Activated naive CD8-positive, alpha-beta T cell treated with anti-CD3 and anti-CD28 coated beads, Interleukin-2, amount 10 ng/mL, durations not matched to agents 7 days and 5 days (primary cell): ENCODE data around the gene TBC1D5. TPM values are rescaled to one million over a fixed set of nuclear protein-coding genes. Genes with fewer than 3 reads are reported as not detected.
"Not testable (repeated sequence)": the region's sequence is repeated elsewhere in the genome, so short reads cannot be mapped to it uniquely, and the experiment has no call there.

Experiments
- ATAC-seq: fragments of 150-1000 bp; cut with Tn5 transposase; one replicate; pipeline ENCODE4 v1.10.0; 2021; ENCODE audit warnings: low read depth, moderate library complexity
- POLR2A ChIA-PET: fragments of 350-600 bp; sonication (Branson Sonifier 250); formaldehyde crosslinking; loops from one replicate; lab custom pipeline; 2021; ENCODE audit warnings: antibody characterized with exemption; lab: Charles Lee
- DNase-seq: peaks from one replicate; pipeline ENCODE4 v3.0.0; 2021
- H3K27ac Mint-ChIP-seq: one replicate; pipeline ENCODE4 v1.8.0; 2022; ENCODE audit warnings: mild to moderate bottlenecking, mixed read lengths
- H3K27me3 Mint-ChIP-seq: one replicate; pipeline ENCODE4 v1.8.0; 2022; ENCODE audit warnings: mild to moderate bottlenecking, moderate library complexity, mixed read lengths
- H3K36me3 Mint-ChIP-seq: one replicate; pipeline ENCODE4 v1.8.0; 2021; ENCODE audit warnings: mild to moderate bottlenecking, mixed read lengths
- H3K4me1 Mint-ChIP-seq: one replicate; pipeline ENCODE4 v1.8.0; 2021; ENCODE audit warnings: mixed read lengths
- H3K4me3 Mint-ChIP-seq: one replicate; pipeline ENCODE4 v1.8.0; 2022; ENCODE audit warnings: mild to moderate bottlenecking, moderate library complexity, mixed read lengths
- H3K9me3 Mint-ChIP-seq: one replicate; pipeline ENCODE4 v1.8.0; 2021; ENCODE audit warnings: mixed read lengths
- total RNA-seq, 2 experiments: library from RNA; stranded (reverse); gene quantifications; one replicate each; pipeline ENCODE4 v1.2.3, GENCODE V29; 2021

TBC1D5 gene
- total RNA-seq, 2 experiments from 2014 or later = 57.3 to 60.9 TPM

- no peak for ATAC-seq
- no peaks in the 10 kb centered on the region for H3K27me3 Mint-ChIP-seq
- H3K4me1 Mint-ChIP-seq = no peaks in the 10 kb centered on the region
- no peak overlapping the region for H3K27ac Mint-ChIP-seq
- H3K4me3 Mint-ChIP-seq = no peak overlapping the region
- peaks cover 36% of the 10 kb centered on the region for H3K36me3 Mint-ChIP-seq
- H3K9me3 Mint-ChIP-seq = peaks cover 2% of the 10 kb centered on the region
- POLR2A ChIA-PET = no interaction called here
- no peak for DNase-seq
Measured at GRCh38 chr3:17394541-17395155, 347.8 kb downstream of the TBC1D5 start.

- ATAC-seq, H3K4me1 Mint-ChIP-seq, H3K27me3 Mint-ChIP-seq, DNase-seq, POLR2A ChIA-PET, H3K4me3 Mint-ChIP-seq, H3K27ac Mint-ChIP-seq, H3K9me3 Mint-ChIP-seq: not testable (repeated sequence)
- peaks cover 40% of the 10 kb centered on the region for H3K36me3 Mint-ChIP-seq
Measured at GRCh38 chr3:17392516-17392915, 349.9 kb downstream of the TBC1D5 start.

GRCh38 chr3:17390785-17391184, 351.6 kb downstream of the TBC1D5 start:
- Mint-ChIP-seq H3K36me3 (peaks cover 37% of the 10 kb centered on the region), H3K9me3 (peaks cover 2% of the 10 kb centered on the region), H3K4me1 (no peaks in the 10 kb centered on the region), H3K4me3 (no peak overlapping the region), H3K27ac (no peak overlapping the region), H3K27me3 (no peaks in the 10 kb centered on the region)
- POLR2A ChIA-PET = no interaction called here
- DNase-seq (no peak), ATAC-seq (no peak)

DNA sequence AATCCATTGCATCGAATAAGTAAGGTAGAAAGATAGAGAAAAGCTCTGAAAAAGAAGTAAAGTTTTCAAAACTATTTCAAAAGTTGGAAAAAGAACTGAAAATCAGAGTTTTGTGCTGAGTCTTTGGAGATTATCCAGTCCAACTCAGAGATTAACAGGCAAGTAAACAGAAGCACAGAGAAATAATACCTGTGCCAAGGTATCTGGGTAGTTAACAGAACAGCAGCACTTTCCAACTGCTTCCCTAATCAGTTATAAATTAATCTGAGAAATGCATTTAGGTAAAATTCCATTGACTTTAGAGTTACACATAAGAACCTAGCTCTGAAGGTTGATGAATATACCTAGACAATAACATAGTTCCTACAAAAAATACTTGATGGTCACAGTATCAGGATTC, 355.3 kb downstream of the TBC1D5 start:
- POLR2A ChIA-PET = no interaction called here
- H3K27me3 Mint-ChIP-seq = no peaks in the 10 kb centered on the region
- H3K36me3 Mint-ChIP-seq = peaks cover 20% of the 10 kb centered on the region
- no peaks in the 10 kb centered on the region for H3K9me3 Mint-ChIP-seq
- no peak for DNase-seq
- H3K4me1 Mint-ChIP-seq = no peaks in the 10 kb centered on the region
- ATAC-seq = no peak
- no peak overlapping the region for H3K27ac Mint-ChIP-seq
- no peak overlapping the region for H3K4me3 Mint-ChIP-seq

GRCh38 chr3:17386432-17386831, 356.0 kb downstream of the TBC1D5 start:
- POLR2A ChIA-PET = no interaction called here
- DNase-seq (no peak), ATAC-seq (no peak)
- peaks cover 16% of the 10 kb centered on the region for H3K36me3 Mint-ChIP-seq
- H3K4me3 Mint-ChIP-seq = no peak overlapping the region
- no peaks in the 10 kb centered on the region for H3K4me1 Mint-ChIP-seq
- H3K27ac Mint-ChIP-seq = no peak overlapping the region
- no peaks in the 10 kb centered on the region for H3K9me3 Mint-ChIP-seq
- H3K27me3 Mint-ChIP-seq = no peaks in the 10 kb centered on the region

- no peak overlapping the region for H3K27ac Mint-ChIP-seq
- H3K4me3 Mint-ChIP-seq = no peak overlapping the region
- no peaks in the 10 kb centered on the region for H3K9me3 Mint-ChIP-seq
- no peaks in the 10 kb centered on the region for H3K27me3 Mint-ChIP-seq
- H3K4me1 Mint-ChIP-seq = no peaks in the 10 kb centered on the region
- POLR2A ChIA-PET = no interaction called here
- ATAC-seq (no peak), DNase-seq (no peak)
- peaks cover 6% of the 10 kb centered on the region for H3K36me3 Mint-ChIP-seq
Measured at GRCh38 chr3:17384567-17385296, 357.7 kb downstream of the TBC1D5 start.

GRCh38 chr3:17373304-17373703, 369.1 kb downstream of the TBC1D5 start:
- Mint-ChIP-seq H3K27ac (no peak overlapping the region), H3K4me3 (no peak overlapping the region), H3K9me3 (no peaks in the 10 kb centered on the region), H3K27me3 (no peaks in the 10 kb centered on the region), H3K36me3 (peaks cover 15% of the 10 kb centered on the region), H3K4me1 (peaks cover 3% of the 10 kb centered on the region)
- DNase-seq (no peak), ATAC-seq (no peak)
- POLR2A ChIA-PET = no interaction called here

- H3K4me3 Mint-ChIP-seq = no peak overlapping the region
- no peak overlapping the region for H3K27ac Mint-ChIP-seq
- ATAC-seq (no peak), DNase-seq (no peak)
- POLR2A ChIA-PET = no interaction called here
- no peaks in the 10 kb centered on the region for H3K9me3 Mint-ChIP-seq
- H3K36me3 Mint-ChIP-seq = peaks cover 15% of the 10 kb centered on the region
- no peaks in the 10 kb centered on the region for H3K27me3 Mint-ChIP-seq
- H3K4me1 Mint-ChIP-seq = peaks cover 3% of the 10 kb centered on the region
Measured at GRCh38 chr3:17372362-17373210, 369.8 kb downstream of the TBC1D5 start.

DNA sequence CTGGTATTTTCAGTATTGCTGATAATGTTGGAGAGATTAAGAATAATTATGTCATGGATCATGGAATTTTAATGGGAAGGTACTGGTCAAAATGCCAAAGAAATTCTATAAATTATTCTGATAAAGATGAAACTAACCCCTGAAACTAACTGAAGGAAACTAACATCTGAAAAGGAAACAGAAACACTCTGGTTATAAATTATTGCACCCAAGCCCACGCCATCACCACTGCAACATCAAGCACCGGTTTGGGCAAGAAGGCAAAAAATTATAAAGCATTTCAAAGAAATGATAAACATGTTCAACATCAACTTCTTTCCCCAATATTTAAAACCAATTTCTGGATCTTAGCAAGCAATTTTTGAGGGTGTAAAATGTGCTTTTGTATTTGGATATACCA, 372.5 kb downstream of the TBC1D5 start:
- H3K27me3 Mint-ChIP-seq = no peaks in the 10 kb centered on the region
- DNase-seq (no peak), ATAC-seq (no peak)
- no peaks in the 10 kb centered on the region for H3K9me3 Mint-ChIP-seq
- peaks cover 3% of the 10 kb centered on the region for H3K4me1 Mint-ChIP-seq
- no peak overlapping the region for H3K4me3 Mint-ChIP-seq
- POLR2A ChIA-PET = no interaction called here
- peaks cover 12% of the 10 kb centered on the region for H3K36me3 Mint-ChIP-seq
- H3K27ac Mint-ChIP-seq = no peak overlapping the region

DNA sequence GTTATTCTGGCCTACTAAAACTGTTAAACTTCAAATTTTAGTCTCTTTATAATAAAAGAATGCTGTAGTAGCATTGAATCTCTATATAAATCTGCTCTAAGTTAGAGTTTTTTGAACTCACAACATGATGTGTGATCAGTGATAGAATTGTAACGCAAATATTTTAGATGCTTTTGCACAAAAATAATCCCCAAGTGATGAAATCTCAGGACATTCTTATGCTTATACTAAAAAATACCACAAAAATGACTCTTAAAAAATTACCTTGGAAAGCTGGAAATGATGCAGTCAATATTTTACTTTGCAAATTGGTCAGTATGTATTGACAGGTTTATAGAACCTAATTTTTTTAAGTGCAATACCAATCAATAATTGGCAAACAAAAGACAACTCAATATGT, 375.3 kb downstream of the TBC1D5 start:
- POLR2A ChIA-PET = no interaction called here
- DNase-seq (no peak), ATAC-seq (no peak)
- Mint-ChIP-seq H3K4me3 (no peak overlapping the region), H3K27me3 (no peaks in the 10 kb centered on the region), H3K4me1 (peaks cover 3% of the 10 kb centered on the region), H3K9me3 (no peaks in the 10 kb centered on the region), H3K27ac (no peak overlapping the region), H3K36me3 (peaks cover 18% of the 10 kb centered on the region)

- no peaks in the 10 kb centered on the region for H3K27me3 Mint-ChIP-seq
- ATAC-seq (no peak), DNase-seq (no peak)
- no peaks in the 10 kb centered on the region for H3K4me1 Mint-ChIP-seq
- H3K4me3 Mint-ChIP-seq = no peak overlapping the region
- H3K9me3 Mint-ChIP-seq = no peaks in the 10 kb centered on the region
- H3K36me3 Mint-ChIP-seq = peaks cover 8% of the 10 kb centered on the region
- H3K27ac Mint-ChIP-seq = no peak overlapping the region
- POLR2A ChIA-PET = interaction anchor here (0.6 kb wide), 1 partner anchor 44 kb away, joined by 3 read pairs; no protein-coding TSS in a partner anchor
Measured at GRCh38 chr3:17360991-17361390, 381.4 kb downstream of the TBC1D5 start.

DNA sequence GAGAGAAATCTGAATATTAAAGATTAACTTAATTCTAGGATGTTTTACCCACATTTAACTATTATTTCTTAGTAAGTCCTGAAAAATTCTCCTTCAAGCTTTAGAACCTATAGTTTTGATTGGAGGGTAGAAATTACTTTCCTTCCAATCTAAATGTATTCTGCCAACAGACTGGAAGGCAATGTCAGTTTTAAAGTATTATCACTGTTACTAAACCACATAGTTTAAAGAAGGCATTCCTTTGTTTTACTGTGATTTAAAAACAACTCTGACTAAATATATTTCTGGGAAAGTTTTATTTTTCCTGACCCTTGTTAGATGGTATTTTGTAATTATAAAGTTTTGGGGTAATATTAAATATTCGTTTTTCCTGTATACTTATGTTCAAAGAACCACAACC, 382.5 kb downstream of the TBC1D5 start:
- no peaks in the 10 kb centered on the region for H3K4me1 Mint-ChIP-seq

DNA sequence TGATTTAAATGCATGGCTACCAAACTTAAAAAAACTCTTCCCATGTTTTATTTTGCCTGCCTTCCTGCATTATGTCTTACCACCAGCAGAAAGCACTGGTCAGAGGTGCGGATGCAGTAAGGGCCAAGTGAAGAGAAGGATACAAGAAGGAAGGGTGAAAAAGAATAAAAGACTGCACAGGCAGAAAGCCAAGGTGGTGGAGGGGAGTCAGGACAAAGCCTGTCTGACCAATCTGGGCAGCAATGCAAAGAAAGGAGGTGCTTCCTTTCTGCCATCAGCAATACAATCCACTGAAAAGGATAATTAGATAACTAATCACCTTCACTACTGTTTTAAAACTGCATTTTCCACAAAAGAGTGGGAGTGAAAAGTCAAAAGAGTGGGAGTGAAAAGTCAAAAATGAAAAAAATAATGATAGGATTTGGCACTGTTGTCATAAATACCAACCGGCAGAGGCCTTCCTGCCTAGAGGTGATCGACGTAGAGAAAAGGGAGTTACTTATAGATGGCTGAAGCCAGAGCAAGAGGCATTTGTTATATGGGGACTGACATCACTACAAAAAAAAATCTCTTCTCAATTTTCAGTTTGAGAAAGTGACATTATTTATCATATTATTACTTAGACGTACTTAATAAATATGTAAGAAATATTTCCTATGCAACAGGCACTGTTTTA, 385.3 kb downstream of the TBC1D5 start:
- POLR2A ChIA-PET = no interaction called here
- Mint-ChIP-seq H3K27me3 (no peaks in the 10 kb centered on the region), H3K4me1 (no peaks in the 10 kb centered on the region), H3K27ac (no peak overlapping the region), H3K9me3 (no peaks in the 10 kb centered on the region), H3K36me3 (peaks cover 2% of the 10 kb centered on the region), H3K4me3 (no peak overlapping the region)
- ATAC-seq (no peak), DNase-seq (no peak)

More for the DNA sequence above, 382.5 kb downstream of the TBC1D5 start:
- no peaks in the 10 kb centered on the region for H3K9me3 Mint-ChIP-seq
- ATAC-seq = no peak
- DNase-seq = no peak
- no peak overlapping the region for H3K4me3 Mint-ChIP-seq
- peaks cover 8% of the 10 kb centered on the region for H3K36me3 Mint-ChIP-seq
- POLR2A ChIA-PET = no interaction called here
- H3K27ac Mint-ChIP-seq = no peak overlapping the region
- no peaks in the 10 kb centered on the region for H3K27me3 Mint-ChIP-seq
